Sigmoid colon (tissue), 4 donors: Measurements from ENCODE around the gene IRGC.

Experiments used
- POLR2A ChIP-seq, 2 donors: fragments of 450-650 bp; IDR thresholded peaks; one replicate each; pipeline ENCODE4 v1.6.1; 2016; ENCODE audit warnings: antibody characterized with exemption in 2 of 2, mild to moderate bottlenecking in 2 of 2, moderate library complexity in 2 of 2
- POLR2AphosphoS5 ChIP-seq, 4 donors: sonication (generic); formaldehyde crosslinking; IDR thresholded peaks; one replicate each; pipeline ENCODE4 v1.6.1; 2017; ENCODE audit warnings: antibody characterized with exemption in 4 of 4

DNA sequence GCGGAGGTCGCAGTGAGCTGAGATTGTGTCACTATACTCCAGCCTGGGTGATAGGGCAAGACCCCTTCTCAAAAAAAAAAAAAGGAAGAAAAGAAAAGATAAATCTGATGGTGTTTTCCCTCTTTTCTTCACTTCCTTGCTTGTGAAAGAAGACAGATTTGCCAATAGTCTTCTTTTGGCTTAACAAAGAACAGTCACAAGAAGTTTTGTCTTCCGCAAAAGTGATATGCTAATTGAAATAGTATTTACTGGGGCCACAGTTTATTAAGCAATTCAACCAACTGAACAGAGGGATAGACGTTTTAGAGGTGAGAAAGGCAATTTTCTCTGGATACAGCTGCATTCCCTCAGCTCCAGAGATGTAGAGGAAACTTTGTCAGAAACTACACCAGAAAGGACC, 23.0 kb upstream of the IRGC start:
- TF ChIP-seq POLR2A (IDR thresholded peaks at IDR 0.05) (no peak), POLR2AphosphoS5 (IDR thresholded peaks at IDR 0.05) (no peak)
